K562 (cell line): Measurements from ENCODE around the gene CSNK1D. TPM values are rescaled to one million over a fixed set of nuclear protein-coding genes. Genes with fewer than 3 reads are reported as not detected.

ENCODE experiments used
- ATAC-seq: fragments of 200-7000 bp; cut with Tn5 transposase; 3 replicates; pipeline ENCODE4 v1.9.1; 2020; ENCODE audit warnings: moderate library complexity
- BruUV-seq: library from RNA; stranded (reverse); fragments of 400-500 nt; replicated peaks from 2 replicates; lab custom pipeline; 2021; lab: Mats Ljungman, UMichigan
- CTCF ChIA-PET: fragments of 300-600 bp; formaldehyde crosslinking; extraction: SDS; loops from one replicate; lab custom pipeline; 2021; ENCODE audit warnings: low intra/inter-chr PET ratio; lab: Yijun Ruan, JAX
- POLR2A ChIA-PET: fragments of 300-600, 350-650 bp; sonication (Branson Sonifier 250); formaldehyde crosslinking; extraction: SDS; loops from one replicate; lab custom pipeline; 2021; ENCODE audit warnings: antibody characterized with exemption, inconsistent platforms; lab: Yijun Ruan, JAX
- DNase-seq, 4 experiments: peaks; one replicate each; pipeline versions ENCODE4 v3.0.0 to v3.0.0-alpha.2; 2011 to 2018; ENCODE audit warnings: low spot score in 3 of 4, mixed read lengths in 3 of 4; ENCODE audit errors: extremely low read depth in 1 of 4
- FAIRE-seq: peaks from 2 replicates; lab custom pipeline; 2011; peaks lifted over from hg19 to GRCh38; lab: Jason Lieb, UNC
- H2AFZ ChIP-seq: 2 replicates; pipeline ENCODE4 v1.6.0; 2011; ENCODE audit warnings: low read depth, low read length, control low read depth, inconsistent platforms
- H3K27ac ChIP-seq: fragments of 200-600 bp; 3 replicates; pipeline ENCODE4 v1.8.0; 2011; ENCODE audit warnings: low read depth, mild to moderate bottlenecking, control low read depth, inconsistent platforms, low read length, moderate library complexity, mixed read lengths; ENCODE audit errors: extremely low read depth
- H3K27me3 ChIP-seq, 2 experiments: fragments of 300-600 bp in 1 of 2; 2 replicates in 1 of 2; 3 replicates in 1 of 2; pipeline versions ENCODE4 v1.6.0 to v1.8.0; 2011; ENCODE audit warnings: inconsistent platforms in 2 of 2, low read length in 2 of 2, mild to moderate bottlenecking in 1 of 2, mixed read lengths in 1 of 2, moderate library complexity in 1 of 2; ENCODE audit not compliant: control insufficient read depth in 2 of 2, insufficient read depth in 2 of 2
- H3K36me3 ChIP-seq: fragments of 300-600 bp; 3 replicates; pipeline ENCODE4 v1.8.0; 2011; ENCODE audit warnings: mild to moderate bottlenecking, low read length, inconsistent platforms; ENCODE audit not compliant: control insufficient read depth, insufficient read depth
- H3K4me1 ChIP-seq, 2 experiments: fragments of 200-600 bp in 1 of 2; replicated peaks in 1 of 2; 2 replicates in 1 of 2; 3 replicates in 1 of 2; pipeline versions ENCODE4 v1.5.1 to v1.8.0; 2011; ENCODE audit warnings: inconsistent platforms in 2 of 2, low read length in 2 of 2, mild to moderate bottlenecking in 1 of 2, mixed read lengths in 1 of 2, moderate library complexity in 1 of 2; ENCODE audit not compliant: control insufficient read depth in 2 of 2, insufficient read depth in 2 of 2
- H3K4me2 ChIP-seq: 2 replicates; pipeline ENCODE4 v1.6.1; 2011; ENCODE audit warnings: low read length, control low read depth, inconsistent platforms, mixed read lengths; ENCODE audit not compliant: insufficient read depth
- H3K4me3 ChIP-seq: fragments of 200-600 bp; sonication (generic), shearing (Covaris generic); 2 replicates; pipeline ENCODE4 v1.5.1; 2016; ENCODE audit warnings: control low read depth, inconsistent platforms
- H3K79me2 ChIP-seq: fragments of 200-600 bp; 3 replicates; pipeline ENCODE4 v1.8.0; 2011; ENCODE audit warnings: low read length, inconsistent platforms; ENCODE audit not compliant: control insufficient read depth, insufficient read depth
- H3K9ac ChIP-seq, 2 experiments: 2 replicates each; pipeline versions ENCODE4 v1.6.0 to v1.6.1; 2011; ENCODE audit warnings: low read depth in 2 of 2, low read length in 2 of 2, control low read depth in 1 of 2, inconsistent platforms in 1 of 2, mild to moderate bottlenecking in 1 of 2, mixed read lengths in 1 of 2; ENCODE audit not compliant: insufficient read depth in 1 of 2
- H3K9me1 ChIP-seq: one replicate; pipeline ENCODE4 v1.6.0; 2011; ENCODE audit warnings: inconsistent platforms, mild to moderate bottlenecking, low read length, moderate library complexity; ENCODE audit not compliant: control insufficient read depth, insufficient read depth
- H3K9me3 ChIP-seq: replicated peaks from 2 replicates; pipeline ENCODE4 v1.5.1; 2011; ENCODE audit warnings: low read depth, low read length, inconsistent platforms; ENCODE audit not compliant: control insufficient read depth, insufficient read depth
- H4K20me1 ChIP-seq: replicated peaks from 2 replicates; pipeline ENCODE4 v1.6.1; 2011; ENCODE audit warnings: low read length, inconsistent platforms, mixed read lengths; ENCODE audit not compliant: control insufficient read depth, insufficient read depth
- GABPB1 ChIP-seq: sonication (generic); formaldehyde crosslinking; IDR thresholded peaks from 2 replicates; pipeline ENCODE4 v1.8.0; 2022; ENCODE audit warnings: mild to moderate bottlenecking, missing genetic modification reagents
- GTF2F1 ChIP-seq: IDR thresholded peaks from 2 replicates; pipeline ENCODE4 v1.6.1; 2011; ENCODE audit warnings: low read depth, low read length, improper control_type of control experiment
- HDAC3 ChIP-seq: fragments of 450-650 bp; IDR thresholded peaks from 2 replicates; pipeline ENCODE4 v1.6.1; 2018; ENCODE audit warnings: borderline replicate concordance, mild to moderate bottlenecking, moderate library complexity; ENCODE audit not compliant: partially characterized antibody
- NR1H2 ChIP-seq: sonication (generic); formaldehyde crosslinking; IDR thresholded peaks from 2 replicates; pipeline ENCODE4 v1.4.0; 2020; ENCODE audit warnings: mild to moderate bottlenecking, missing genetic modification reagents
- SIX5 ChIP-seq, 2 experiments: IDR thresholded peaks; 2 replicates each; pipeline ENCODE4 v1.6.1; 2011; ENCODE audit warnings: low read length in 2 of 2, borderline replicate concordance in 1 of 2, low read depth in 1 of 2, mild to moderate bottlenecking in 1 of 2, moderate library complexity in 1 of 2; ENCODE audit not compliant: insufficient read depth in 1 of 2
- ZEB2 ChIP-seq: fragments of 450-650 bp; IDR thresholded peaks from 2 replicates; pipeline ENCODE4 v1.6.1; 2016
- ZNF174 ChIP-seq: fragments of 250-450 bp; sonication (Bioruptor Pico); IDR thresholded peaks from 2 replicates; pipeline ENCODE4 v1.4.0; 2020; ENCODE audit warnings: mild to moderate bottlenecking
- ZNF239 ChIP-seq: fragments of 250-450 bp; sonication (Bioruptor Pico); IDR thresholded peaks from 2 replicates; pipeline ENCODE4 v1.4.0; 2020; ENCODE audit warnings: mild to moderate bottlenecking
- WGBS: fragments of 100-300 bp; shearing (Covaris generic); methylation state at CpG from one replicate; pipeline ENCODE4 v1.1.6; 2016; ENCODE audit warnings: low coverage, mixed read lengths; ENCODE audit not compliant: insufficient coverage; ENCODE audit errors: missing lambda C conversion rate; 5-methylcytosine and 5-hydroxymethylcytosine counted together
- in situ Hi-C: fragments of 300-500 bp; cut with MboI; formaldehyde crosslinking; loops from 4 replicates; pipeline ENCODE4 v1.15.0; 2018; ENCODE audit warnings: inconsistent platforms, mixed read lengths
- intact Hi-C: fragments of 100-400 bp; cut with micrococcal nuclease; formaldehyde crosslinking; loops from 2 replicates; pipeline ENCODE4 v1.14.2; 2022
- polyA plus RNA-seq, 8 experiments: library from polyadenylated mRNA; depleted of rRNA in 4 of 8; stranded (reverse) in 5 of 8; unstranded in 3 of 8; fragments of >200 nt; fragmentation: Nextera tagmentation in 2 of 8; fragmentation: Illumina TruSeq in 1 of 8; extraction: Ambion mirVana in 2 of 8; extraction: Trizol in 1 of 8; gene quantifications; 2 replicates each; pipeline versions ENCODE4 v1.2.1 to v1.2.3, GENCODE V29; 2011 to 2014; ENCODE audit warnings: inconsistent platforms in 1 of 8, missing spikeins in 1 of 8
- total RNA-seq, 7 experiments: library from RNA; depleted of rRNA in 6 of 7; stranded (reverse); fragments of >200 nt in 6 of 7; fragmentation: Illumina TruSeq in 2 of 7; extraction: Trizol in 2 of 7; gene quantifications; 2 replicates each; pipeline versions ENCODE4 v1.2.1 to v1.2.3, GENCODE V29; 2011 to 2021; ENCODE audit warnings: low replicate concordance in 1 of 7
- TF ChIP-seq, protein P1 (sequence below): fragments of 250-450 bp; sonication (Bioruptor Pico); IDR thresholded peaks from 2 replicates; pipeline ENCODE4 v1.8.0; 2022; ENCODE audit warnings: inconsistent platforms, mild to moderate bottlenecking, moderate library complexity, borderline replicate concordance
- TF ChIP-seq, protein P2 (sequence below), 3 experiments: IDR thresholded peaks in 2 of 3; conservative IDR thresholded peaks in 1 of 3; 2 replicates each; pipeline ENCODE4 v1.5.1; 2011 to 2012; ENCODE audit warnings: low read length in 3 of 3, mild to moderate bottlenecking in 3 of 3, control low read depth in 2 of 3, improper control_type of control experiment in 1 of 3, inconsistent platforms in 1 of 3, low read depth in 1 of 3, mixed read lengths in 1 of 3, moderate library complexity in 1 of 3; ENCODE audit not compliant: insufficient read depth in 2 of 3
- TF ChIP-seq, protein P3 (sequence below): fragments of 450-650 bp; formaldehyde crosslinking; IDR thresholded peaks from 2 replicates; pipeline ENCODE4 v1.4.0; 2022; ENCODE audit warnings: missing genetic modification characterization
- TF ChIP-seq, protein P4 (sequence below): fragments of 250-450 bp; sonication (Bioruptor Pico); IDR thresholded peaks from 2 replicates; pipeline ENCODE4 v1.8.0; 2021; ENCODE audit warnings: moderate library complexity, mild to moderate bottlenecking, inconsistent platforms
- TF ChIP-seq, protein P5 (sequence below): fragments of 250-450 bp; sonication (Bioruptor Pico); IDR thresholded peaks from 2 replicates; pipeline ENCODE4 v1.4.0; 2020; ENCODE audit warnings: borderline replicate concordance

CSNK1D gene
- total and polyA plus RNA-seq, 9 of the 15 experiments (the other 6 are each of a cell fraction or from before 2014, with no cell fraction given) = 6.5 to 133 (median 41.3) TPM

DNA sequence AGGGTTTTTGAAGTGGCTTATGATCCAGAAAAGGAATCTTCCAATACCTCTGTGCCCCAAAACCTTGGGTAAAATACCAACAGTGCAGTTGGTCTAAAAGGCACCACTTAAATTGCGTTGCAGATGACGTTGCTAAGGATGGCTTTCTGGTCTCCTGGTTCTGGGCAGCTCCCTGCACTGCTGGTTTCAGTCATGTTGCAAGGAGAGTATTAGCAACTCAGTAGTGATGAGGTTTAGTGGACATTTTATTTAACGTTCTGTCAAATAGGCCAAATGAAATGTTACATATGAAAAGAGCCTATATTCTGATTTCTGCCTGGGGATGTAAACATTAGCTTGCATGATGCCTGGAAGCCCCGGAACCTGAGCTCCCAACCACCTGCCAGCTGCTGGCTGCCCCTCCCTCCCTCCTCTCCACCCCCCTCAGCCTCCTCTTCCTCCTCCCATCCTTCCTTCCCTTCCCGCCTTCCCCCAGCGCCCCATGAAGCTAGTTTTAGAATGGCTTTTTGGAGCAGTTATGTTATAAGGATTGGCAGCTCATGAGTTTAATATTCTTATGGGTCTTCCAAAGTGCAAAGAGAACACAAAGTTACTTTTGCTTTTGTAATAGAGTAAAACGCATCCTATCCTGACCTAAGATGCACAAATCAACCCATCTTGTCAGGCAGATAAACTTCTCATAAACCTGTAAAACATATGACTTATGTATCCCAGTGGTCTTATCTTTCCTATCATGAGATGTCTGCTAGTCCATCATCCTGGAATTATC is 23.2 kb upstream of the CSNK1D start:
- no peak for DNase-seq
- POLR2A ChIA-PET = no interaction called here
- FAIRE-seq = no peak

More for the DNA sequence above, 23.2 kb upstream of the CSNK1D start:
- Histone ChIP-seq H3K27me3 (no peaks in the 10 kb centered on the region), H3K79me2 (peaks cover 23% of the 10 kb centered on the region)
- TF ChIP-seq ZEB2 = no peak
- TF ChIP-seq, protein P1, sequence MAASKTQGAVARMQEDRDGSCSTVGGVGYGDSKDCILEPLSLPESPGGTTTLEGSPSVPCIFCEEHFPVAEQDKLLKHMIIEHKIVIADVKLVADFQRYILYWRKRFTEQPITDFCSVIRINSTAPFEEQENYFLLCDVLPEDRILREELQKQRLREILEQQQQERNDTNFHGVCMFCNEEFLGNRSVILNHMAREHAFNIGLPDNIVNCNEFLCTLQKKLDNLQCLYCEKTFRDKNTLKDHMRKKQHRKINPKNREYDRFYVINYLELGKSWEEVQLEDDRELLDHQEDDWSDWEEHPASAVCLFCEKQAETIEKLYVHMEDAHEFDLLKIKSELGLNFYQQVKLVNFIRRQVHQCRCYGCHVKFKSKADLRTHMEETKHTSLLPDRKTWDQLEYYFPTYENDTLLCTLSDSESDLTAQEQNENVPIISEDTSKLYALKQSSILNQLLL = no peak
- no peak for TF ChIP-seq ZNF174 (CRISPR knock-in tag)
- no peak for TF ChIP-seq GTF2F1
- no peak for TF ChIP-seq NR1H2 (CRISPR knock-in tag)
- no peak for TF ChIP-seq HDAC3
- TF ChIP-seq, protein P2, sequence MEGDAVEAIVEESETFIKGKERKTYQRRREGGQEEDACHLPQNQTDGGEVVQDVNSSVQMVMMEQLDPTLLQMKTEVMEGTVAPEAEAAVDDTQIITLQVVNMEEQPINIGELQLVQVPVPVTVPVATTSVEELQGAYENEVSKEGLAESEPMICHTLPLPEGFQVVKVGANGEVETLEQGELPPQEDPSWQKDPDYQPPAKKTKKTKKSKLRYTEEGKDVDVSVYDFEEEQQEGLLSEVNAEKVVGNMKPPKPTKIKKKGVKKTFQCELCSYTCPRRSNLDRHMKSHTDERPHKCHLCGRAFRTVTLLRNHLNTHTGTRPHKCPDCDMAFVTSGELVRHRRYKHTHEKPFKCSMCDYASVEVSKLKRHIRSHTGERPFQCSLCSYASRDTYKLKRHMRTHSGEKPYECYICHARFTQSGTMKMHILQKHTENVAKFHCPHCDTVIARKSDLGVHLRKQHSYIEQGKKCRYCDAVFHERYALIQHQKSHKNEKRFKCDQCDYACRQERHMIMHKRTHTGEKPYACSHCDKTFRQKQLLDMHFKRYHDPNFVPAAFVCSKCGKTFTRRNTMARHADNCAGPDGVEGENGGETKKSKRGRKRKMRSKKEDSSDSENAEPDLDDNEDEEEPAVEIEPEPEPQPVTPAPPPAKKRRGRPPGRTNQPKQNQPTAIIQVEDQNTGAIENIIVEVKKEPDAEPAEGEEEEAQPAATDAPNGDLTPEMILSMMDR (IDR thresholded peaks at IDR 0.05 in 2 of 3, conservative IDR thresholded peaks at IDR 0.05 in 1 of 3; ENCODE audit: insufficient read depth in 2 of 3, low read depth in 1 of 3, low read length in 3 of 3) = no peak
- TF ChIP-seq SIX5 (IDR thresholded peaks at IDR 0.05; ENCODE audit: borderline replicate concordance in 1 of 2, insufficient read depth in 1 of 2, low read depth in 1 of 2, low read length in 2 of 2) = no peak
- TF ChIP-seq, protein P3, sequence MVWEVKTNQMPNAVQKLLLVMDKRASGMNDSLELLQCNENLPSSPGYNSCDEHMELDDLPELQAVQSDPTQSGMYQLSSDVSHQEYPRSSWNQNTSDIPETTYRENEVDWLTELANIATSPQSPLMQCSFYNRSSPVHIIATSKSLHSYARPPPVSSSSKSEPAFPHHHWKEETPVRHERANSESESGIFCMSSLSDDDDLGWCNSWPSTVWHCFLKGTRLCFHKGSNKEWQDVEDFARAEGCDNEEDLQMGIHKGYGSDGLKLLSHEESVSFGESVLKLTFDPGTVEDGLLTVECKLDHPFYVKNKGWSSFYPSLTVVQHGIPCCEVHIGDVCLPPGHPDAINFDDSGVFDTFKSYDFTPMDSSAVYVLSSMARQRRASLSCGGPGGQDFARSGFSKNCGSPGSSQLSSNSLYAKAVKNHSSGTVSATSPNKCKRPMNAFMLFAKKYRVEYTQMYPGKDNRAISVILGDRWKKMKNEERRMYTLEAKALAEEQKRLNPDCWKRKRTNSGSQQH (CRISPR knock-in tag) = no peak
- TF ChIP-seq GABPB1 (CRISPR knock-in tag) = no peak
- TF ChIP-seq, protein P4, sequence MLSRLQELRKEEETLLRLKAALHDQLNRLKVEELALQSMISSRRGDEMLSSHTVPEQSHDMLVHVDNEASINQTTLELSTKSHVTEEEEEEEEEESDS (CRISPR knock-in tag) = no peak
- TF ChIP-seq ZNF239 = no peak
- TF ChIP-seq, protein P5, sequence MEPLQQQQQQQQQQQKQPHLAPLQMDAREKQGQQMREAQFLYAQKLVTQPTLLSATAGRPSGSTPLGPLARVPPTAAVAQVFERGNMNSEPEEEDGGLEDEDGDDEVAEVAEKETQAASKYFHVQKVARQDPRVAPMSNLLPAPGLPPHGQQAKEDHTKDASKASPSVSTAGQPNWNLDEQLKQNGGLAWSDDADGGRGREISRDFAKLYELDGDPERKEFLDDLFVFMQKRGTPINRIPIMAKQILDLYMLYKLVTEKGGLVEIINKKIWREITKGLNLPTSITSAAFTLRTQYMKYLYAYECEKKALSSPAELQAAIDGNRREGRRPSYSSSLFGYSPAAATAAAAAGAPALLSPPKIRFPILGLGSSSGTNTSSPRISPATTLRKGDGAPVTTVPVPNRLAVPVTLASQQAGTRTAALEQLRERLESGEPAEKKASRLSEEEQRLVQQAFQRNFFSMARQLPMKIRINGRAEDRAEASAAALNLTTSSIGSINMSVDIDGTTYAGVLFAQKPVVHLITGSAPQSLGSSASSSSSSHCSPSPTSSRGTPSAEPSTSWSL (CRISPR knock-in tag) = no peak
- TF ChIP-seq, all 486 proteins: peak for 0
- Histone ChIP-seq H2AFZ (peak overlapping the region; percentile 96), H3K4me1 (peaks cover 63 to 75% of the 10 kb centered on the region in 2 experiments), H3K9me1 (no peaks in the 10 kb centered on the region), H3K27ac (peak overlapping the region; percentile 67; the same call in 1 of the 3 replicates), H3K4me2 (peak overlapping the region; percentile 79), H3K9ac (peak overlapping the region; percentile 48 to 87; a peak in 3 of 4 replicates), H3K9me3 (no peaks in the 10 kb centered on the region), H3K36me3 (no peaks in the 10 kb centered on the region; the same call in 2 of the 3 replicates), H4K20me1 (no peaks in the 10 kb centered on the region), H3K4me3 (no peak overlapping the region)
- no TSS peak for BruUV-seq
- intact Hi-C loops (no loop called here), in situ Hi-C loops (no loop called here)
- no peak for ATAC-seq
- CTCF ChIA-PET = no interaction called here
- WGBS = 59% methylated on average over 6 of the region's 7 CpGs
